ENCODE measurements around the gene CIROP. TPM values are rescaled to one million over a fixed set of nuclear protein-coding genes. Genes with fewer than 3 reads are reported as not detected.

Gene CIROP
- total RNA-seq, 1 donor from 2014 or later: not detected

DNA sequence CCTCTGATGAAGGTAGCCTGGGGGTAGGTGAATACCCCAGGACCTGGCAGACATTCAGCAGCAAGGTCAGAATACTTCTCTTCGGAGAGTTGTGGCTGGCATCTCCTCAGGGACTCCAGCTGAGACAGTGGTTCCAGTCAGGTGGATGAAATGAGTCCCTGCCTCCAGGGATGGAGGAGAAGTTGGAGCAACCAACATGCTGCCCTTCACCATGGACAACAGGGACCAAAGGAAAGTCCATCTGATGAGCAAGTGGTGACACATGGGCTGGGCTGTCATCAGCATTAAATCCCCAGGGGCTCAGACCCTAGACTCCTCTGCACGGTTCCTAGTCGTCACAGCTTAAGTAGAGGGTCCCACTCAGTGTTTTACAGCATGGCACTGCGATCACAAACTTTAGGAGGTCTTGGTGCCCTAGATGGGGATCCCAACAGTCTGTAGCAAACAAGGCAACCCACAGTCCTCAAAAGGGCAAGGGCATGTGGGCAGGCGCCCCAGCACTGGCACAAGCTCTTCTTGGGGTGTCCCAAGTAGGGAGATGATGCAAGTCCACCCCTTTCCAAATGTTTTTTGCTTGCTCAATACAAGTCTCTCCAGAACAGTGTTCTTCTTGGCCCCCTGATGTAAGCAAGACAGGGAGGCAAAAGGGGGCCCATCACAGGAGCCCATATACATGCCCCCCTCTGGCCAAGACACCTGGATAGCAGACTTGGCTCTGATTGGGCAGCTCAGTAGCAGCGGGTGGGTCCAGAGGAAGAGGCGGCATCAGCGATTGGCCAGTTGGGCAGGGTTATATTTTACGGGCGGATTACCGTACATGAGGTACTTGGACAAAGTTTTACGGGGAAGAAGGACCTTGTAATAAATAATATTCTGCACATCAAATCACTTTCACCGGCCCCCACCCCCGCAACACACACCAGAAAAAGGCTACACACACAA is 36.7 kb downstream of the CIROP start:
- no peak for DNase-seq (ENCODE audit: low read depth, low spot score)

DNA sequence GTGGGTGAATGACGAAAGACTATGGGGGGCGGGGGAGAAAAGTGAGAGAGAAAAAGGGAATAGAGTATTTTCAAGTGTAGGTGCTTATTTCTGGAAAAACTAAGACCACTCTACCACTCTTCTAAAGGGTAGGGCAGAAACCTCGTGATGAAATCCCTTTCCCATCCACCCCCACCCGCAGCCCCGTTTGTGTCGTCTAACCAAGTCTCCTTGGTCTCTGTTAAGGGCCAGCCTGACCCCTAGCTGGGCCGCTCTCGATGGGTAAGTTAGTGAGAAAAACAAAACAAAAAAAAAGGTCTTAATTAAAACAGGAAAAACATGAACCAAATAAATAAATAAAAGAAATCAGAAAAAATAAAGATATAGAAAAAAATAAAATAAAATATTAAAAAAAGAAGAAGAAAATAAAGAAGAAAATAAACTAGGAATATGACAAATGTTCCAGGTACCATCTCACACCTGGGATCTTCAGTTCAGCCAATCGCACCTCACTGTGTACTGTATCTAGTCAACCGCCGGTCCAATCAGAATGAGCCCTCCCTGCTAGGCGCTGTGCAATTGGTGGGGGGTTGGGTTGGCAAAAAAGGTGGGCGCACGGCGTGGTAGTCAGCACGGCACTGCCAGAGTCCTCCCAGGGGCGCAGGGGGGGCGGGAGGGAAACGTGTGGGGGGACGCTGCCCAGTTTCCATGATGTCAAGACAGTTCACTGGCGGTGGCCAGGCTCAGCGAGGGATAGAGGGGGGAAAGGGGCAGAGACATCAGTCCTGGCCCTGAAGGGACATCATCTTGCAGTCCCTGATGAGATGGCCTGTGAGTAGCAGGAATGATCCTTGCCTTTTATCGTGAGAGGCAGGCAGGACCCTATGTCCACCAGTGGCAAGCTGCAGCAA is 37.7 kb downstream of the CIROP start:
- DNase-seq (ENCODE audit: low read depth, low spot score): no peak

DNA sequence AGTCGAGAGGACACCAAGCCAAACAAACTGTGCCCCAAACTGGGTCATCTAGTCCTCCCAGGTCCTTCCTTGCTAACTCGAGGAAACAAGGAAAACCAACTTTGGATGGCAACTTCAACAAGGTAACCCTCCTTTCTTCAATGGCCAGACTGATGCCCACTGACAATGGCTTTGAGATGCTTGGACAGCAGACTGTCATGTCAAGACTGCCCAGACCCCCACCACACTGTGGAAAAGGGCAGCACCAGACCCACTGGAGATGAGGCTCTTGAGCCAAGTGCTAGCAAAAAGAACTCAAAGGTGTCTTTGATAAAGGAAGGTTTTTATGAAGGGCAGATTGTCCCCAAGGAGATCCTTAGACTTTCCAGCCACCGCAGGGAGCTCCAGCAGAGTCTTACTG is 38.4 kb downstream of the CIROP start:
- DNase-seq (ENCODE audit: low read depth, low spot score): no peak

DNA sequence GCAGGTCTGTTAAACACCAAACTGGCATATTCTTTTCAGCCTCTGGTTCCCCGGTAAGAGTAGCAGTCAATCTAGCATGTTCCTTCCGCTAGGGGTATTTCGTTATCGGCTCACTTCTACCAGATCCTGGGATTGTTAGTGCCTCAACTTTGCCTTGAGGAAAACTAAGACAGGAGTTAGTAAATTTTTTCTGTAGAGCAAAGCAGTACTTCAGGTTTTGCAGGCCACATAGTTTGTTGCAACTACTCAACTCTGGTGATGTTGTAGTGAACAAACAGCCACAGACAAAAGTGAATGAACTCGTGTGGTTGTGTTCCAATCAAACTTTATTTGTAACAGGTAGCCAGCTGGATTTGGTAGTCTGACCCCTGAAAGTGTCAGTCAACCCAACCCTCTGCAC is 41.2 kb downstream of the CIROP start:
- DNase-seq (ENCODE audit: low read depth, low spot score): no peak

DNA sequence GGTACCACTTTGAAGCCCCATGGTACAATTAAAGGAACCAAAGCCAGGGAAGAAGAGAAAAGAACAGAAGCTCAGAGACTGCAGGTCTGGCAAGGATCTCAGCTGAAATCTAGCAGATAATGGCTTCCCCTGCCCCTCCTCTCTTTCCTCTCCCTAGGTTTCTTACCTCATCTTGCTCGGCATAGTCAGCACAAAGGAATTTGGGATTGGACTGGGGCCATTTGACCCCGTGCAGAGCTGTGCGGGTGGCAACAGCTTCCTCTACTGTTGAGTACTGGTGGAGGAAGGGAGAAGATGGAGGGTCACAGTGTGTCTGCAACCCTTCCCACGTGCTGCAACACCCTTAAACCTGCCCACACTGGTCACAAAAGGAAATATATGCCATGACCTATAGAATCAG is 42.8 kb downstream of the CIROP start:
- peak; percentile 87 for DNase-seq (ENCODE audit: low read depth, low spot score)

DNA sequence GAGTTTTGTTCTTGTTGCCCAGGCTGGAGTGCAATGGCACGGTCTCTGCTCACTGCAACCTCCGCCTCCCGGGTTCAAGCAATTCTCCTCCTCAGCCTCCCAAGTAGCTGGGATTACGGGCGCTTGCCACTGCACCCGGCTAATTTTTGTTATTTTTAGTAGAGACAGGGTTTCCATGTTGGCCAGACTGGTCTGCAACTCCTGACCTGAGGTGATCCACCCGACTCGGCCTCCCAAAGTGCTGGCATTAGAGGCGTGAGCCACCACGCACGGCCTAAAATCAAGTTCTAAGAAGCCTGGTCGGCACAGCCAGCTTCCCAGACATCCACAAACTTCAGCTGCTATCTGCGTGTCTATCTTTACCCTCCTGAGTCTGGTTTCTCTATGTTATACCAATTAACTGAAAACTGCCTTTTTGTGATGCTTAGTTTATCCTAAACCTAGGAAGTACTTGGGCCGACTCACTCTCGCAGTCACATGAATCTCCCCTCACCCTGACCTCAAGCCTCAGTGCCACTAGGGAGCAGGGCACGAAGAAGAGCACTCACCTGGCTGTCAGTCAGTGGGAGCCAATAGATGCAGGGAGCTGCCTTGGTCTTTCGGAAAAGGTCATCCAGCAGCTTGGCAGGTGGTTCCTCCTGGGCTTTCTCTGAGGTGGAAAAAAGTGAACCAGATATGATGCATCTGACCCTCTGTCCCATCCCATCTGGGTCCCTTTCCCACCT is 44.1 kb downstream of the CIROP start:
- no peak for DNase-seq (ENCODE audit: low read depth, low spot score)

DNA sequence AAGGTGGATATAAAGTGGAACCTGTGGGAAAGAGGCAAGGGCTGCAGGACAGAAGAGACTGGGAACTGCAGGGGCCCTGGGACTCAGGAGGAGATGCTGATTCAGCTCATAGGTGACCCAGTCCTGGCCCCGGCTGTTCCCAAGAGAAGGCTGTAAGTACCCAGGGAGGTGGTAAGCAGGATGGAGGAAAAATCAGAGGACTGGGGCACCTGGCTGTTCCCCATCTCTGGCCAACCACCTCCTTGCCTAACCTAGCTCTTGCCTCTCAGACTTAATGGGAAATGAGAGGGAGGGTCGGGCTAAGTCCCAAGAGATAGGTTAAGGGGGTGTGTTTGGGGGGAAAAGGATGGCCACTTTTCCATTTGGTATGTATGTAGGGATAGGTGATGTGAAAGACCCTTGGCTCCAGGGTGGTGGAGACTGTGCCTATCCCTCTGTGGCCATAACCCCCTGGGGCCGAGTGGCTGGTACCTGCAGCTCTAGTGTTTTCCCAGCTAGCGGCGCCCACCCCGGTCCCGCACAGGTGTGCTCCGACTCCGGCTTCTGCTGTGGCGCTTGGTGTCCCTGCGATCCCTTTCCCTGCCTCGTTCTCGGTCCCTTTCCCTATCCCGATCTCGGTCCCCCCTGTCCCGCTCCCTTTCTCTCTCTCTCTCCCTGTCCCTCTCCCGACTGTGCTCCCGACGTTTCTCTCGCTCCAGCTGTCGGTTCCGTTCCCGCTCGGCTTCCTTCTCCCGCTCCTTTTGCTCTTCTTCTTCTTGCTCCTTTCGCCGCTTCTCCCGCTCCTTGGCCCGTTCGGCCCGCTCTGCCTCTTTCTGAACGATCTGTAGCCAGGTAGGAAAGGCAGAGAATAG is 45.9 kb downstream of the CIROP start:
- DNase-seq (ENCODE audit: low read depth, low spot score): no peak

DNA sequence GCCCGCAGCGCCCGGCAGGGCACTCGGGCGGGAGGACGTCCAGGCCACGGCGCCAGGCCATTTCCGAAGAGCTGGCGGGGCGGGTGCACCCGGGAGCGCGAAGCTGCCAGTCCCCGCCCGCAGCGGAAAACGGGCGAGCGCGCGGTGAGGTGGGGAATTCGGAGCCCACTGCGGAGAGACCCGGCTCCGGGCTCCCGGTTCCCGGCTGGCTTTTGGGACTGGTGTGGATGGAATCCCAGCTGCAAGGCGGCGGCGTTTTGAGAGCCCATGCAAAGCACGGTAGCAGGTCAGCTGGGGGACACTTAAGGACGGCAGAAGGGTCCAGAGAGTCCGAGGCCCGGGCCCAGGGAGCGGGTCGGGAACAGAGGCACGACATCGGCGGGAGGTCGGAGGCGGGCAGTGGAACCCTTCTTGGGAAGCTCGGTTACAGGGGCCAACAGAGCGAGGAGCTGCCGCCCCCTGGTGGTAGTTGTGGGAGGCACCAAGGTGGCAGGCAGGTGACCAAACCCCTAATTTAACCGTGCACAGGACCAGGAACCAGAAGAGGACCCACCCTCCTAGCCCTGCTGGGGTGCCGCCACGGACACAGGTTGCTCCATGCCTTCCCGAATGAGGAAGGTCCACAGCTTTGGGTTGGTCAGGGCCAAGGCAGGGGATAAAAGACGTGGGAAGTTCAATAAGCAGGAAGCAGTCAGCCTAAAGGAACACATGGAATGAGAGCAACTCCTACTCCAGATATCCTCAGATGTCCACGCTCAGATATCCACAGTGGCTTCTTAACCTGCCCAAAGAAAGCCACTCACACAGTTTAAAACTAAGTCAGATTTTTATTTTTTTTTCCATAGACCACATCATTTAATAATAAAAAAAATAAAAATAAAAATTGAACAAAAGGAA is 46.8 kb downstream of the CIROP start:
- DNase-seq (ENCODE audit: low read depth, low spot score): peak; percentile 55

DNA sequence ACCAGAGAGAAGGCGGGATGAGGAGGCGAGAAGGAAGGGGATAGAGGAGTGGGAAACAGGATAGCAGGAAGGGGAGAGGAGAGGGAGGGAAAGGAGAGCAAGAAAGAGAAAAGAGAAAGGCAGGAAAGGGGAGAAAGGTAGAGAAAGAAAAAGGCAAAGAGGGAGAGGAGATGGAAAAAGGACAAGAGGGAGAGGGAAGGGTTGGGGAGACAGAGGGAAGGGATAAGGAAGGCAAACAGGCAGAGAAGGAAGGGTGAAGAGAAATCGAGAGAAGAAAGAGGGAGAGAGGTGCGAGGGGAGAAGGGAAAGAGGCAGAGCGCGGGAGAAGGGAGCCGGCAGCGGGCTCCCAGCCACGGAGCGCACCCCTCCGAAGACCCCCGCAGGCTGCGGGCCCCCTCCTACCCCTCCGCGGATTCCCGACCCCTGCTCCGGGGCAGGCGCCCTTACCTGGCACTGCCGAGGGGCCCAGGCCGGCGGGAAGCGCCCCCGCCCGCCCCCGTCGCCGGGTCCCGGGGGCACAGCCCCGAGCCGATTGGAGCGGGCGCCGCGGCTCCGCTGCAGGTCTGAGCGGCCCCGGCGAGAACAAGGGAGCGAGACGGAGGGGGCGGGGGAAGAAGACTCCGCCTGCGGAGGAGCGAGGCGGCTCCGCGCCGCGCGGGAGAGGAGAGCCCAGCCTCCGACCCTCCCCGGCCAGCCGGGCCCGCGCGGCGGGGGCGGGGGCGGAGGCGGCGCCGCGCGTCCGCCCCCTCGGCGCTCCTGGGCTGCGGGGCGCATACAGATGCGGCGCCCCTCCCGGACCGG is 47.6 kb downstream of the CIROP start, which contains the start of gene CDH24:
Gene CDH24 (minus strand): TSS at position 565 of the 801 bp plus-strand sequence. CDS start 1,787 bp downstream, outside the sequence.
- DNase-seq (ENCODE audit: low read depth, low spot score): no peak

DNA sequence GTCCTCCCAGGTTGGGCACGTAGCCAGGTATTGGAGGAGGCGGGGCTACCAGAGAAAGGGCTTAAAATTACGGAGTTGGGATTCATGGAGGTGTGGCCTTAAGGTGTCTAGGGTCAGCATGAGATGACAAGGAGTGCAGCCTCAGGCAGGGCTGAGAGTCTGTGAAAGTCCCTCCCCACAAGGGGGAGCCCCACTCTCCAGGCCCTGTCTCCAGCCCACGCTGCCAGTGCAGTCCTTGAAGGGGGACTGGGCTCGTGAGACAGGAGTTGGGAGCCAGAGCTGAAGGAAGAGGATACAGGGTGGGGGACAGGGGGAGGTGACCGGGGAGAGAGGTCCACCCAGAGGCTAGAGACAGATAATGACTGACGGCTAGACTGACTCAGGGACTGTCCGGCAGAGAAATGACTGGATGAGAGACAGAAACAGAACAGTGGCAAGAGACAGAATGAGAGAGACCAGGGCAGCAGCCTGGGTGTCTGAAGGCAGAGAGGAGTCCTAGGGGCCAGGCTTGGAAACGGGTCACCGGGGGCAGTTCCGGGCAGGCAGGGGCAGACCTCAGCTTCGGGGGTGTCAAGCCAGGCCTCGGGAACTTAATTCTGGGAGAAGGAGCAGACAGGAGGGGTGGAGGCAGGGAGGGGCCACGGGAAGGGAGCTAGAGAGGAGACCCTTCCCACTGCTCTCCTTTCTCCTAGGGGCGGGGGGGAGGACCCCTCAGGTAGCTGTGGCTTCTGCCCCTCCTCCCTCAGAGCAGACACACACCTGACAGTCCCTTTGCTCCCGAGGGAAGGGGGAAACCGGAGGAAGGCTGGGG is 48.4 kb downstream of the CIROP start:
- DNase-seq (ENCODE audit: low read depth, low spot score): no peak

DNA sequence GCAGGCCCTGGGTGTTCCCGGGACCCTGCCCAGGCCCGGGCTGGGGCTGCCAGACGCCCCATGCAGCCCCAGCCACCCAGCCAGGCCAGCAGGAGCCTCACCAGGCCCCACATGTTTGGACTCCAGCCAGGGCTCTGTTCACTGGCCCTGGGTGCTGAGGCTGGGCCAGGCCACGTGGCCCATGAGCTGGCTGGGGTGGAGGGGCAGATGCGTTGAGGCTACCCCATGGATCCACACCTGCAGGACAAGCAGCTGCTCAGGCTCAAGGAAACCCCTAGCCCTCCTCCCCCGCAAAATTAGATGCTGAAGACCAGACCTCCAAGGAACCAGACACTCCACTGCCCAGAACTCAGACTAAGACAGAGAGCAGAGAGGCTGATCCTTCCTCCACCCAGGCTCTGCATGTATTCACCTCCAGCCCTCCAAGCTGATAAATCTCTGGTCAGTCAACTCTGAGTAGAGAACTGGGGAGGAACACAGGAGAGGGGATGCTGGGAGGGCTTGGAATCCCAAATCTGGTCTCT is 49.1 kb downstream of the CIROP start:
- DNase-seq (ENCODE audit: low read depth, low spot score): no peak

DNA sequence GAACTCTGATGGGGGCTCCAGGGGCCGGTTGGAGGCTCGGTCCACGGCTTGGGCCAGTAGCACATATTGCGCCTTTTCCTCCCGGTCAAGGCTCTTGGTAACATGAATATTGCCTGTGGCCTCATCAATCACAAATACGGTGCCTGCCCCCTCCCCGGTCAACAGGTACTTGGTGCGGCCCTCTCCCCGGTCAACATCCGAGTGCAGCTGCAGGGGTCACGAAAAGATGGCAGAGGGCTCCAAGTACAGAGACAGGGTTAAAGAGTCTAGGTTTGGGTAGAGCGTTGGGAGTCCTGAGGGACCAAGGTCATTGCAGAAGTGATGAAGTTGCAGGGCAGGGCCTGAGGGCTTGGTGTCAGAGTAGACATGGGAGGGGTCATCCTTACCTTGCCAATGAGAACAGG is 49.6 kb downstream of the CIROP start:
- no peak for DNase-seq (ENCODE audit: low read depth, low spot score)

DNA sequence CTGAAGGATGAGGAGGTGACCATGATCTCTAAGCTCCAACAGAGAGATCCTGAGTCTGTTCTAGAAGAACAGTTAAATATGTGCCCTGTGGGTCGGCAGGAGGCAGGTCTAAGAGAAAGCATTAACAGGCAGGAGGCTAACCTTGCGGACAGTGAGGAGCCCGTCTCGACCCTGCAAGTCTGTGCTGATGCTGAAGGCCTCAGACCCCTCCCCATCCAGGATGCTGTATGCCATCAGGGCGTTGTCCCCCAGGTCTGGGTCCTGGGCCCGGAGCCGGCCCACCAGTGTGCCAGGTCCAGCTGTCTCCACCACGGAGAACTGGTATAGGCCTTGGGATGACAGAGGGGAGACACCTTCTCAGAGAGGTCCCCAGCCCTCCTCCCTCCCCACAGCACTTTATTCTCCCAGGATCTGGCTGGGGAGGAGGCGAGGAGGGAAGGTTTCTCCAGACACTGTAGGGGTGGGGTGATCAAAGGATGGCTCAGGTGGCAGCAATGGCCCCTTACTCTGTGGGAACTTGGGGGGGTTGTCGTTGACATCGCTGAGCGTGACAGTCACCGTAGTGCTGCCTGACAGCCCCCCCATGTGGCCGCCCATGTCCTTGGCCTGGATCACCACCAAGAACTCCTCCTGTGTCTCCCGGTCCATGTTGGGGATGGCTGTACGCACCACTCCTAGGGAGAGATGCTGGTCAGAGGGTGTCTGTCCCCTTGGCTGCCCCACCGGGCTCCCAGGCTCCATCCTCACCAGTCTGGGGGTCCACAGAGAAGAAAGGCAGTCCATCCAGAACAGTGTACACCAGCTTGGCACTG is 50.6 kb downstream of the CIROP start:
- no peak for DNase-seq (ENCODE audit: low read depth, low spot score)

DNA sequence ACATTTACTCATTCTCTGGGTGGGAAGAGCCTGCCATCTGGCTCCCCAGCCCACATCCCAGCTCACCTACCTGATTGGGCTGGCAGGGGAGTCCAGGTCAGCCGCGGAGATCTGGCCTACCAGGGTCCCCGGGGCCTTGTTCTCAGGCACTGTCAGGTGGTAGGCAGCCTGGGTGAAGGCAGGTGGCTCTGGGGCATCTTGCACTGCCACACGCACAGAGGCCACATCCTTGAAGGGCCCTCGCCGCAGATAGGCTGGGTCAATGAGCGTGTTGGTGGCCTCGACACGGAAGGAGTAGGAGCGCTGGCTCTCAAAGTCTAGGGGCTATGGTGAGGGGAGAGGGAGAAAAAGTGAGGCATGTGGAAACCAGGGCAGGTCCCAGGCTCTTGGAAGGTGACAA is 51.4 kb downstream of the CIROP start:
- no peak for DNase-seq (ENCODE audit: low read depth, low spot score)

DNA sequence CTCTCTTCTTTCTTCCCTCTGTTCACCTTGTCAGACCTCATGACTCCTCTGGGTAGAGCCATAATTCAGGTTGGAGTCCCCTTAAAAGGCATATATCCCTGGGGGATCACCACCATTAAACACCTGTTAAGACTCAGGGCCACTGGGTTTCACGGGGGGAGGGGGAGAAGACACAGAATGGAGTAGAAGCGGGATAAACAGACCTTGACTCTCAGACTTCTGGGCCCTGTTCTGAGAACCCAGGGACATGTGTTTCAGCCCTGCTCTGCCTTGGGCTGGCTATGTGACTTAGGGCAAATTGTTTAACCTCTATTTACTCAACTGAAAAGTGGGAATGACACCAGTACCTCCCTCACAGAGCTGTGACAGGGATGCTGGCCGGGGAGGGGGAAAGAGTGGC is 52.1 kb downstream of the CIROP start:
- no peak for DNase-seq (ENCODE audit: low read depth, low spot score)

DNA sequence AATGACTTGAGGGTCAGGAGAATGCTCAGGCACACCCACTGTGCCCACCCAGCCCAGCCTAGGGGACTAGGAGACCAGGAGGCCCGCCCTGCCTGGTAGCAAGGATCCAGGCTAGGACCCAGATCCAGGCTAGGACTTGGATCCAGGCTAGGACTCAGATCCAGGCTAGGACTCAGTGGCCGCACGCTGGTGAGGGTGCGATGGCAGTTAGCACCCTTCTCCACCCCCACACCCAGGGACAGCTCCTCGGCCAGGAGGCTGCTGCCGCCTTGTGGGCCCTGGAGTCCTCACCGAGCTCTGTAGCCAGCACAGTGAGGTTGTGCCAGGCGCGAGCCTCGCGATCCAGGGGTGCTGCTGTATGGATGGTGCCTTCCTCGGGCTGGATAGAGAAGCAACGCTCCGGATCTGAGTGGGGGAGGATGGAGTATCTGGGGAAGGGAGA is 52.6 kb downstream of the CIROP start:
- DNase-seq (ENCODE audit: low read depth, low spot score): no peak

All from pulmonary artery endothelial cell (primary cell).